ENCODE measurements around the gene KLF5. TPM values are rescaled to one million over a fixed set of nuclear protein-coding genes. Genes with fewer than 3 reads are reported as not detected.

The KLF5 gene
- total RNA-seq, 1 experiment from 2014 or later = 7.2 TPM

GRCh38 chr13:73063166-73063565, 4.4 kb downstream of the KLF5 start:
- Histone ChIP-seq H3K27ac (ENCODE audit: low read depth, low read length, poor library complexity, severe bottlenecking) (no peak overlapping the region), H3K36me3 (ENCODE audit: insufficient read depth, low read length, poor library complexity, severe bottlenecking) (no peaks in the 10 kb centered on the region), H3K9me3 (ENCODE audit: low read depth, low read length, poor library complexity, severe bottlenecking) (no peaks in the 10 kb centered on the region), H3K4me3 (ENCODE audit: low read depth, low read length, poor library complexity, severe bottlenecking) (no peak overlapping the region), H3K27me3 (replicated peaks; ENCODE audit: insufficient read depth, low read depth, low read length, poor library complexity) (no peaks in the 10 kb centered on the region), H3K4me1 (ENCODE audit: insufficient read depth, low read length, poor library complexity, severe bottlenecking) (peaks cover 2% of the 10 kb centered on the region)
- no TSS peak for BruUV-seq (replicated peaks)
- POLR2A ChIA-PET (ENCODE audit: low non-redundant PET) = no interaction called here
- no peak for DNase-seq (ENCODE audit: low spot score)
- TF ChIP-seq EZH2 (IDR thresholded peaks at IDR 0.05; ENCODE audit: borderline replicate concordance, low read depth, low read length, poor library complexity, severe bottlenecking) (no peak), CTCF (conservative IDR thresholded peaks at IDR 0.05; ENCODE audit: low read depth, low read length) (no peak)
- CTCF ChIA-PET = no interaction called here
- intact Hi-C loops (cut with micrococcal nuclease; ENCODE audit: unreplicated experiment) = loop anchor here (10.0 kb wide), 1 partner anchor 272 kb away; no protein-coding TSS in a partner anchor

DNA sequence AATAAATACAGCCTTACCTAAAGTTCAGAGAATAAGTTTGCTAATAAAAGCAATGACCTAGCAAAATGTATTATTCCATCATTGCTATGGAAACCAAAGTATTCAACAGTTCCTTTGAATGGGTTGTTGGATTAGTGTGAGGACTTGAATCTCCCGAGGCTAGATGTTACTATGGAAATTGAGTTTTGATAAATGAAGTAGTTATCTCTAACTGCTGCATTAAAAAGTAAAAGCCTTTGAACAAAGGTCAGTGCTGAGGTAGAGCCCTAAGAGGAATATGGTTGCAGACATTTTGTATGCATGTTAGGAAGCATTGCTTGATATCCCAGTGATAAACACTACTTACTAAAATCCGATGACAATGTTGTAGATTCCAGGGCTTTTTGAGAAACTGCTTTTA, 6.2 kb downstream of the KLF5 start:
- BruUV-seq (replicated peaks) = no TSS peak
- H3K4me1 ChIP-seq (ENCODE audit: insufficient read depth, low read length, poor library complexity, severe bottlenecking) = no peaks in the 10 kb centered on the region
- no peak for TF ChIP-seq CTCF (conservative IDR thresholded peaks at IDR 0.05; ENCODE audit: low read depth, low read length)
- TF ChIP-seq EZH2 (IDR thresholded peaks at IDR 0.05; ENCODE audit: borderline replicate concordance, low read depth, low read length, poor library complexity, severe bottlenecking) = no peak
- H3K4me3 ChIP-seq (ENCODE audit: low read depth, low read length, poor library complexity, severe bottlenecking) = no peak overlapping the region
- no peak for DNase-seq (ENCODE audit: low spot score)
- no peaks in the 10 kb centered on the region for H3K27me3 ChIP-seq (replicated peaks; ENCODE audit: insufficient read depth, low read depth, low read length, poor library complexity)
- intact Hi-C loops (cut with micrococcal nuclease; ENCODE audit: unreplicated experiment) = loop anchor here (10.0 kb wide), 1 partner anchor 270 kb away; no protein-coding TSS in a partner anchor
- no peaks in the 10 kb centered on the region for H3K36me3 ChIP-seq (ENCODE audit: insufficient read depth, low read length, poor library complexity, severe bottlenecking)
- ChIA-PET POLR2A (ENCODE audit: low non-redundant PET) (no interaction called here), CTCF (no interaction called here)
- no peak overlapping the region for H3K27ac ChIP-seq (ENCODE audit: low read depth, low read length, poor library complexity, severe bottlenecking)
- no peaks in the 10 kb centered on the region for H3K9me3 ChIP-seq (ENCODE audit: low read depth, low read length, poor library complexity, severe bottlenecking)

DNA sequence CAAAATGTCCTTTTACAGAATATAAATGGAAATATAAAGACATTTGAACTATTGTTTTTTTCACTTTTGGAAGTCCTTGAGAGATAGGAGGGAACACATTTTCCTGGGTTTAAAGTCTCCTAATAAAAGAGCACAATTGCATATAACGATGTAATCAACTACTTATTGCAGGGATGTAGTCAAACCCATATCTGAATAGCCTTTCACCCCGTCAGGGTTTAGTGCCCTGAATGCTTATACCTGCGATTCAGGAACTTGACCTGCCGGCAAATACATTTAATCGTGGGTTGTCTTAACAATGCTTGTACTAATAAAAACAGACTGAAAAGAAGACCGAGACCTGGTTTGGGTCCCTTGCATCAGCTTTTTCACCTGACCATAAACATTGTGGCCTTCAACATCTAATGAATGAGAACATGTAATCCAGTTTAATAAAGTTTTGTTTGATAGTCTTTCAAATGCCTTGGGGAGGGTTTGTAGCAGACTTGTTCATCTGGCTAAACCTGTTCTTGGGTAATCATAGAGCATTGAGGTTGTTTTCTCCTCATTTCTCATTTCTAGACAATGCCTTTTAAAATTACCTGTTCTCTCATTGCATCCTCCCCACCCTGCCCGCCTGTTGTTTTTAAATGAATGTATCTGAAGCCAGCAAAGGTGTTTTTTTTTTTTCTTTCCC, 7.0 kb downstream of the KLF5 start:
- Histone ChIP-seq H3K4me3 (ENCODE audit: low read depth, low read length, poor library complexity, severe bottlenecking) (no peak overlapping the region), H3K9me3 (ENCODE audit: low read depth, low read length, poor library complexity, severe bottlenecking) (no peaks in the 10 kb centered on the region), H3K27me3 (replicated peaks; ENCODE audit: insufficient read depth, low read depth, low read length, poor library complexity) (no peaks in the 10 kb centered on the region), H3K36me3 (ENCODE audit: insufficient read depth, low read length, poor library complexity, severe bottlenecking) (no peaks in the 10 kb centered on the region), H3K4me1 (ENCODE audit: insufficient read depth, low read length, poor library complexity, severe bottlenecking) (no peaks in the 10 kb centered on the region), H3K27ac (ENCODE audit: low read depth, low read length, poor library complexity, severe bottlenecking) (no peak overlapping the region)
- no TSS peak for BruUV-seq (replicated peaks)
- ChIA-PET POLR2A (ENCODE audit: low non-redundant PET) (no interaction called here), CTCF (no interaction called here)
- TF ChIP-seq CTCF (conservative IDR thresholded peaks at IDR 0.05; ENCODE audit: low read depth, low read length) = no peak
- no peak for TF ChIP-seq EZH2 (IDR thresholded peaks at IDR 0.05; ENCODE audit: borderline replicate concordance, low read depth, low read length, poor library complexity, severe bottlenecking)
- no peak for DNase-seq (ENCODE audit: low spot score)
- intact Hi-C loops (cut with micrococcal nuclease; ENCODE audit: unreplicated experiment) = loop anchor here (10.0 kb wide), 1 partner anchor 269 kb away; no protein-coding TSS in a partner anchor
